GM18858 (cell line): ENCODE measurements around the gene ADAM17.
"Not testable (repeated sequence)": the region's sequence is repeated elsewhere in the genome, so short reads cannot be mapped to it uniquely, and the experiment has no call there.

ENCODE experiments used
- ATAC-seq: cut with Tn5 transposase; IDR thresholded peaks from one replicate; pipeline ENCODE4 v1.9.1; 2021; ENCODE audit not compliant: unreplicated experiment

Gene ADAM17

GRCh38 chr2:9527995-9528787, 27.4 kb downstream of the ADAM17 start:
- no peak for ATAC-seq

DNA sequence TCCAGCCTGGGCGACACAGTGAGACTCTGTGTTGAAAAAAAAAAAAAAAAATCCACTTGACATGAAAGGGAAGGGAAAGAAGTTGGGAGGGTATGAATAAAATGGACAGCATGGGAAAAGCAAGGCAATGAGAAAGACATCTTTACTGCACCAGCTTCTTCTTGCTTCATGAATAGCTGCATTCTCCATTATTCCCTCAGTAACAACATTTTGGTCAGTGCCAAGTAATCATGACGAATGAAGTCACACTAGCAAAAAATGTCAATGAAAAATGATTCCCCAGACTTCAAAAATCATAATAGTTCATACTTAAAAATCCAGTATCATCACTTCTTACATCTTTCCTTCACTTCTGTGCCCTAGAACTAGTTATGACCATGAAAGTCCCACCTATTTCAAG, 30.4 kb downstream of the ADAM17 start:
- ATAC-seq = no peak

DNA sequence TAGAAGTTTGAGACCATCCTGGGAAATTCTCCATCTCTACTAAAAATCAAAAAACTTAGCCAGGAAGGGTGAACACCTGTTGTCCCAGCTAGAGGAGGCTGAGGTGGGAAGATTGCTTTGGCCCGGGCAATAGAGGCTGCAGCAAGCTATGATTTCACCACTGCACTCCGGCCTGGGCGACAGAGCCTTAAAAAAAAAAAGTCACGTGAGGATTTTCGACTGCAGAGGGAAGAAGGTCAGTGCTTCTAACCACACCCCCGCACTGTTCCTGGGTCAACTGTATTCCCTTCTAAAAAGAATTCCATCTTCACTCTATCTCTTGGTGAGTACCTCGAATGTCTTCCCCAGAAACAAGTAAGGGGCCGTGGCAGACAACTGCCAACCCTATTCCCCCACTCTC, 31.3 kb downstream of the ADAM17 start:
- no peak for ATAC-seq

- no peak for ATAC-seq
Observed at GRCh38 chr2:9519250-9519649, 36.4 kb downstream of the ADAM17 start.

DNA sequence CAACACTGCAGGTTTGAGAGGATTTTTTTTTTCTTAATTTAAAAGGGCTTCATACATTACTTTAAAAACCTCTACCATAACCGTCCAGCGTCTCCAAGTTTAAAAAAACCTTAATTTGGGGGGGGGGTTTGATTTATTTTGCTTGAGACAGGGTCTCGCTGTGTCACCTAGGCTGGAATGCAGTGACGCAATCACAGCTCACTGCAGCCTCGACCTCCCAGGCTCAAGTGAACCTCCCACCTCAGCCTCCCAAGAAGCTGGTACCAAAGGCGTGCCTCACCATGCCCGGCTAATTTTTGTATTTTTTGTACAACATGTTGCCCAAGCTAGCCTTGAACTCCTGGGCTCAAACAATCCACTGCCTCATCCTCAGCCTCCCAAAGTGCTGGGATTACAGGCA, 36.9 kb downstream of the ADAM17 start:
- ATAC-seq = no peak

GRCh38 chr2:9518163-9518562, 37.5 kb downstream of the ADAM17 start:
- no peak for ATAC-seq

DNA sequence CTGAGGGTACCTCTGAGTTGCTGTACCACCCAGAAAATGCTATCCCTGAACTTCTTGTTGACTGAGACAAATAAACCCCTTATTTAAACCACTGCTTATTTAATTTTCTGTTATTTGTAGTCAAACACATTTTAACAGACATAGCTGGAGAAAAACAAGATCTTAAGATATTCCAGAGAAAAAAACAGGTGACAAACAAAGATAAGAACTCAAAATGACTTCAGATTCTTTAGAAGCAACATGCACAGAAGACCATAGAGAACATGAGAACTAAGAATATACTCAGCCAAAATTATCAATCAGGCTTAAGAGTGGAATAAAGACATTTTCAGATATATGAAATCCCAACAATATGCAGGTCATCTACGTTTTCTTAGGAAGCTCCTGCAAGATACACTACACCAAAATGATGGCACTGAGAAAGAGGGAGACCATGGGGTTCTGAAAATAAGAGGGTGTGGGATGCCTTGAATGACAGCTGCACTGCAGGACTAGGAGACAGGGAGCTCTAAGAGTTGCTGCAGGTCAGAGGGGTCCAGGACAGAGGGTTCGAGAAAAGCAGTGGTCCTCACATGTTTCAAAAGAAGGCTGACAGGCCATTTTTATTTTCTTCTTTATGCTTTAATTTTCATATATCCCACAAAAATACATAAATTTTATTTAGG, 38.4 kb downstream of the ADAM17 start:
- no peak for ATAC-seq

DNA sequence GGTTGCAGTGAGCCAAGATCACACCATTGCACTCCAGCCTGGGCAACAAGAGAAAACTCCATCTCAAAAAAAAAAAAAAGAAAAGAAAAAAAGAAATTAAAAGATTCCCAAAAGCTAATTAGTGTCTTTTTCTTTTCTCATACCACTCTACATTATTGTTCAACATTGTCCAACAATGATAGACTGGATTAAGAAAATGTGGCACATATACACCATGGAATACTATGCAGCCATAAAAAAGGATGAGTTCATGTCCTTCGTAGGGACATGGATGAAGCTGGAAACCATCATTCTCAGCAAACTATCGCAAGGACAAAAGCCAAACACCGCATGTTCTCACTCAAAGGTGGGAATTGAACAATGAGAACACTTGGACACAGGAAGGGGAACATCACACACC, 41.7 kb downstream of the ADAM17 start:
- ATAC-seq = not testable (repeated sequence)

DNA sequence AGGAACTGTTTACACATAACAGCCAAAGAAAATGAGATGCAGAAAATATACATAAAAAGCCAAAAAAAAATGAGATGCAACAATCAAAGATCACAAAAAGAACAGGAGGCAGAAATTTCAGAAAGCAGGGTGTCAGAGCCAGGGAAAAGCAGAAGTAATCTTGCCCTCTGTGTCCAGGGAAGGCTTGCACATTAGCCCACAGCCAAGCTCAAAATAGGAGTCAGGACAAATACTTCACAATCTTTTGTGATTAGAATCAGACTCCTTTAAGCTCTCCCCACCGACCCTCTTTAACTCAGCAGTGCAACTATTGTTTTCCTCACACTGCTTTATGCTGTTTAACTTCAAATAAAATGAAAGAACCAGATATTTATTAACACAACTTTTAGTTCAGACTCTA, 46.7 kb downstream of the ADAM17 start:
- no peak for ATAC-seq

GRCh38 chr2:9498210-9498609, 57.4 kb downstream of the ADAM17 start:
- no peak for ATAC-seq

- ATAC-seq = no peak
Observed at GRCh38 chr2:9497017-9497416, 58.6 kb downstream of the ADAM17 start.

- no peak for ATAC-seq
Observed at GRCh38 chr2:9494081-9494480, 61.5 kb downstream of the ADAM17 start.

GRCh38 chr2:9493478-9493877, 62.2 kb downstream of the ADAM17 start:
- ATAC-seq = no peak

DNA sequence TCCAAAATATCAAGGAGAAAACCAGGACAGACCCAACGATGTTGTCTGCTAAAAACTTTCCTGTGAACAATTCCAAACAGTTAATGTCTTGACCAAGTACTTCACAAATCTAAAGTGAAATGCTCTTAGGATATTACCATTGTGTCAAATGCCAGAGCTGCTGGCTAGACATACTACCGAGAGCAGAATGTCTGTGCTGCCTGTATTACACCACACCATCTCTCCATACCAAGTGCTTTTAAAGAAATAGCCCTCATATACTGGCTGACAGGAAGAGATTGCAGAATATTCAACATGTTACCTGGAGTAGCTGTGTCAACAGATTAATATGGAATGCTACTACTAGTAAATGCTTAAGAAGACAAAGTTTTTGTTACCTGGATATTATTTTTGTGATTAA, 62.7 kb downstream of the ADAM17 start:
- no peak for ATAC-seq

GRCh38 chr2:9490789-9491188, 64.8 kb downstream of the ADAM17 start:
- ATAC-seq = no peak

GRCh38 chr2:9488583-9489547, 66.8 kb downstream of the ADAM17 start:
- no peak for ATAC-seq

GRCh38 chr2:9484533-9484932, 71.1 kb downstream of the ADAM17 start:
- no peak for ATAC-seq

GRCh38 chr2:9483107-9483506, 72.5 kb downstream of the ADAM17 start:
- no peak for ATAC-seq

DNA sequence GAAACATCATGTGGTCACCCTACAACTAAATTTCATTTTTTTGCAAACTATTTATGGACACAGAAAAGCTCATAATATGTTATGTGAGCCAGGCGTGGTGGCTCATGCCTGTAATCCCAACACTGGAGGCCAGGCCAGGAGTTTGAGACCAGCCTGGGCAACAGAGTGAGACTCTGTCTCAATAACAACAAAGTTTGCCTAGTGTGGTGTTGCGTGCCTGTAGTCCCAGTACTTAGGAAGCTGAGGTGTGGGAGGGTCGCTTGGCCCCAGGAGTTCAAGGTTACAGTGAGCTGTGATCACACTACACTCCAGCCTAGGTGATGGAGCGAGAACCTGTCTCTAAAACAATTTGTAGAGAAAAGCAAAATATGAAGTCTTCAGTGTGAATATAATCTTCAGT, 75.5 kb downstream of the ADAM17 start:
- no peak for ATAC-seq

DNA sequence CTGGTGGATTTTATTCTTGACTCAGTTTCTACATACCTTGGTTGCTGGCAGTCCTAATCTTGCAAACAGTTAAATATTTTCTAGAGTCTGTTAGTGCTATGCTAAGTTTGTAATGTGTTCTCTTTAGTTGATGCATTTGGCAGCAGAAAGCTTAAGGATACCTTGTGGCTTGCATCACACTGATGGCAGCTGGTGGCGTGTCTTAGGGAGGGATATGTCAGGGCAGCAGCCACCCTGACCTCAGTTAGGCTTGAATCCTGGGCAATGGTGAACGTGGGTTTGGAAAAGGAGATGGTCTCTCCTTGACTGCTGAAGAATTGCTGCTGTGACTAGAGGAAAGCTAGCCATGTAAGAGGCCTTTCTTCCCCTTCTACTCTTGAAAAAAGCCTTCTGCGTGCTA, 77.1 kb downstream of the ADAM17 start:
- ATAC-seq = no peak

GRCh38 chr2:9477914-9478313, 77.7 kb downstream of the ADAM17 start:
- no peak for ATAC-seq
